Loucy (cell line): Measurements from ENCODE around the gene DCUN1D5.

ENCODE experiments used
- EZH2phosphoT487 ChIP-seq: fragments of 200-600 bp; IDR thresholded peaks from 2 replicates; pipeline ENCODE4 v1.6.1; 2018; ENCODE audit warnings: antibody characterized with exemption, mild to moderate bottlenecking, moderate library complexity, borderline replicate concordance
- TF ChIP-seq, protein P1 (sequence below): fragments of 200-600 bp; sonication (generic); conservative IDR thresholded peaks from 2 replicates; pipeline ENCODE4 v1.5.1; 2014; ENCODE audit warnings: mild to moderate bottlenecking, antibody characterized with exemption, low read length

DNA sequence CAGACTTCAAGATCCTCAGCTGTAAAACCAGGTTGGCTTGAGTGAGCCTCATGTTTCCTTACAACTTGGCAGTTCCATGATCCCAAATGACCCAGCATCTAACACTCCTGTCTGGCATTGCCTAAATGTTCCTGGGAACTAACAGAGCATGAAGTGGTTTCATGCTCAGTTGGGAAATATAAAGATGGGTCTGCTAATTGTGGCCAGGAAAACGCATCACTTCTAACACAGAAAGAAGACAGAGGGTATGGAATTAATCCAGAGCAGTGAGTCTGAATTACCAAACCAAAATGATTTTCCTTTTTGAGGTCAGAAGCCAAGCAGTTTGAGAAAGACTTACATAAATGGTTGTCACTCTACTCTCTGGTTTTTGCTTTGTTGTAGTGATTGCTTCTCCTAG, 75.9 kb downstream of the DCUN1D5 start:
- TF ChIP-seq, protein P1, sequence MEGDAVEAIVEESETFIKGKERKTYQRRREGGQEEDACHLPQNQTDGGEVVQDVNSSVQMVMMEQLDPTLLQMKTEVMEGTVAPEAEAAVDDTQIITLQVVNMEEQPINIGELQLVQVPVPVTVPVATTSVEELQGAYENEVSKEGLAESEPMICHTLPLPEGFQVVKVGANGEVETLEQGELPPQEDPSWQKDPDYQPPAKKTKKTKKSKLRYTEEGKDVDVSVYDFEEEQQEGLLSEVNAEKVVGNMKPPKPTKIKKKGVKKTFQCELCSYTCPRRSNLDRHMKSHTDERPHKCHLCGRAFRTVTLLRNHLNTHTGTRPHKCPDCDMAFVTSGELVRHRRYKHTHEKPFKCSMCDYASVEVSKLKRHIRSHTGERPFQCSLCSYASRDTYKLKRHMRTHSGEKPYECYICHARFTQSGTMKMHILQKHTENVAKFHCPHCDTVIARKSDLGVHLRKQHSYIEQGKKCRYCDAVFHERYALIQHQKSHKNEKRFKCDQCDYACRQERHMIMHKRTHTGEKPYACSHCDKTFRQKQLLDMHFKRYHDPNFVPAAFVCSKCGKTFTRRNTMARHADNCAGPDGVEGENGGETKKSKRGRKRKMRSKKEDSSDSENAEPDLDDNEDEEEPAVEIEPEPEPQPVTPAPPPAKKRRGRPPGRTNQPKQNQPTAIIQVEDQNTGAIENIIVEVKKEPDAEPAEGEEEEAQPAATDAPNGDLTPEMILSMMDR = no peak
- TF ChIP-seq EZH2phosphoT487 = no peak
